Measurements from ENCODE around the gene PCDH9.

The PCDH9 gene

DNA sequence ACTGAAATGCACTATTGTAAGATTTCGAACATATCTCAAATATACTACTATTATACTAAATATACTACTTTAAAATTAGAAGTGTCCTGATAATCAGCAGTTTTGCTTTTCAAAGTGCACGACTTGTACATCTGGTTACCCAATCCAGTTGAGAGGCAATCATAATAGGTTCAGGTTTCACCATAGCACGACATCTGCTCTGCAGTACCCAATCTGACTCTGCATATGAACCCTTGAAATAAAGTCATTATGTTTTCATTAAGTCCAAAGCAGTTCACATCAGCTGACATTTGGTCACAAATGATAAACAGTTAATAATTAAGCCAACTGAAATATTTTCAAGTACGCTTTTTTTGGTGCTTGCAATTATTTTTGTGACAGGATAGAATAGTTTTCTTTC, 90.6 kb downstream of the PCDH9 start:
- TF ChIP-seq, protein P1, sequence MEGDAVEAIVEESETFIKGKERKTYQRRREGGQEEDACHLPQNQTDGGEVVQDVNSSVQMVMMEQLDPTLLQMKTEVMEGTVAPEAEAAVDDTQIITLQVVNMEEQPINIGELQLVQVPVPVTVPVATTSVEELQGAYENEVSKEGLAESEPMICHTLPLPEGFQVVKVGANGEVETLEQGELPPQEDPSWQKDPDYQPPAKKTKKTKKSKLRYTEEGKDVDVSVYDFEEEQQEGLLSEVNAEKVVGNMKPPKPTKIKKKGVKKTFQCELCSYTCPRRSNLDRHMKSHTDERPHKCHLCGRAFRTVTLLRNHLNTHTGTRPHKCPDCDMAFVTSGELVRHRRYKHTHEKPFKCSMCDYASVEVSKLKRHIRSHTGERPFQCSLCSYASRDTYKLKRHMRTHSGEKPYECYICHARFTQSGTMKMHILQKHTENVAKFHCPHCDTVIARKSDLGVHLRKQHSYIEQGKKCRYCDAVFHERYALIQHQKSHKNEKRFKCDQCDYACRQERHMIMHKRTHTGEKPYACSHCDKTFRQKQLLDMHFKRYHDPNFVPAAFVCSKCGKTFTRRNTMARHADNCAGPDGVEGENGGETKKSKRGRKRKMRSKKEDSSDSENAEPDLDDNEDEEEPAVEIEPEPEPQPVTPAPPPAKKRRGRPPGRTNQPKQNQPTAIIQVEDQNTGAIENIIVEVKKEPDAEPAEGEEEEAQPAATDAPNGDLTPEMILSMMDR (IDR thresholded peaks at IDR 0.05; ENCODE audit: borderline replicate concordance, insufficient read depth, low read depth, low read length), result no peak

DNA sequence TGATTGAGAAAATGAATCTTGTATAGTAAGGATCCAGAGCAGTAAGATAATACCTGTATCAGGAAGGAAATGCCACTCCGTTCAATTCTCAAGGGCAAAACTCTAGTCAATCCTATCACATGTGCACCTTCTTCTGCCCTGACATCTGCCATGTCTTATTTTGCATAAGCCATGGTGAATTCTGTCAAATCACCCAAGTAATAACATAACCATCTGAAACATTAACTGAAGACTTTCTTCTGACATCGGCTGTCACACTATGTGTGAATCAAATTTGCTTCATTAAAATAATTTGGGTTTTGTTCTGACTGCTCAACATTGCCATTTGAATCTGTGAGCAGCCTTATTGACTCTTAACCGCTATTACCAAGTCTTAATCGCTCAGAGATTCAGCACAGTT, 91.2 kb downstream of the PCDH9 start:
- TF ChIP-seq, protein P1 (IDR thresholded peaks at IDR 0.05; ENCODE audit: borderline replicate concordance, insufficient read depth, low read depth, low read length), result no peak
- H3K4me3 ChIP-seq (ENCODE audit: low read depth, low read length), result no peak overlapping the region

More for the DNA sequence above, 90.6 kb downstream of the PCDH9 start:
- H3K4me3 ChIP-seq (ENCODE audit: low read depth, low read length), result no peak overlapping the region

DNA sequence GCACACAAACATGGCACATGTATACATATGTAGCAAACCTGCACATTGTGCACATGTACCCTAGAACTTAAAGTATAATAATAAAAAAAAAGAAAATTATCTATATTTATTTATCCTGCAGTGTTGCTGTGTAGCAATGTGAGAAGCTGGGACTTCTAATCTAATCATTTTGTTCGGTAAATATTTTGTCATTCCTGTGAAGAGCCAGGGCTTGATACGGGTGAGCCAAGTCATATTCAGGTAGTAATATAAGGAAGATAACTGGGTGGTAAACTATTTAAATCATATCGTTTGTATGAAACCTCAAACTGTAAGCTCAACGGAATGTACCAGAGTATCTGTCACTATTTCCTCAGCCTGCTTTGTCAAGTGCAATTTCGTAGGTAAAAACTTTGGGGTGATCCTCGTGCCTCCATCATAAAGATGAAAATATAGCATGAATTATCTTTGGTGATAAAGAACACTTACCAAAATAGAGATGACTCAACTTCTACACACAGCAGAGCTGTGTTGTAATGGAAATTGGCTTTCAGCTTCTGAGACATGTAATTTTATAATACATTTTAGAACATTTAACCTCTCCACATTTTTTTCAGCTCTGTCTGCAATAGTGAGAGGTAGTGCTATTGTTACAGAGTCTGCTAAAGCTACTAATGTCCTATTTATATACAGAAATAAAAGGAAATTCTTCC, 92.9 kb downstream of the PCDH9 start:
- no peak overlapping the region for H3K4me3 ChIP-seq (ENCODE audit: low read depth, low read length)
- TF ChIP-seq, protein P1 (IDR thresholded peaks at IDR 0.05; ENCODE audit: borderline replicate concordance, insufficient read depth, low read depth, low read length), result no peak

GRCh38 chr13:67136157-67136556, 94.0 kb downstream of the PCDH9 start:
- no peak overlapping the region for H3K4me3 ChIP-seq (ENCODE audit: low read depth, low read length)
- TF ChIP-seq, protein P1 (IDR thresholded peaks at IDR 0.05; ENCODE audit: borderline replicate concordance, insufficient read depth, low read depth, low read length), result no peak

DNA sequence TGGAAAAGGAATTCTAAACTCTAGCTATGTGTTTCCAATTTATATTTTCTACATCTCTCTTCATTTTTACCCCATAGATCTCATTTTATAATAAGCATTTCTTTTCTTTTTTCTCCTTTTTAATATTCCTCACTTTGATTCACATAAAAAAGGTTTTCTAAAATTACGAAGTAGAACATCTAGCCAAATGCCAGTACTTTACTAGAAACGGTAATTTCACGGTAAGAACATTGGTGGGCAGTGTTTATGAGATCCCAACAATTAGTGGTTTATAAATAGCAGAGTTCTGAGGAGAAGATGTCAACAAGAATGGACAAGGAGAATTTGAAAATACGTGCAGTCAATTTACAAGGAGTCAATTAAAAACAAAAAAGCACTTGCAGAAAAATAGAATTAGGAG, 94.8 kb downstream of the PCDH9 start:
- TF ChIP-seq, protein P1 (IDR thresholded peaks at IDR 0.05; ENCODE audit: borderline replicate concordance, insufficient read depth, low read depth, low read length), result no peak
- H3K4me3 ChIP-seq (ENCODE audit: low read depth, low read length), result no peak overlapping the region

DNA sequence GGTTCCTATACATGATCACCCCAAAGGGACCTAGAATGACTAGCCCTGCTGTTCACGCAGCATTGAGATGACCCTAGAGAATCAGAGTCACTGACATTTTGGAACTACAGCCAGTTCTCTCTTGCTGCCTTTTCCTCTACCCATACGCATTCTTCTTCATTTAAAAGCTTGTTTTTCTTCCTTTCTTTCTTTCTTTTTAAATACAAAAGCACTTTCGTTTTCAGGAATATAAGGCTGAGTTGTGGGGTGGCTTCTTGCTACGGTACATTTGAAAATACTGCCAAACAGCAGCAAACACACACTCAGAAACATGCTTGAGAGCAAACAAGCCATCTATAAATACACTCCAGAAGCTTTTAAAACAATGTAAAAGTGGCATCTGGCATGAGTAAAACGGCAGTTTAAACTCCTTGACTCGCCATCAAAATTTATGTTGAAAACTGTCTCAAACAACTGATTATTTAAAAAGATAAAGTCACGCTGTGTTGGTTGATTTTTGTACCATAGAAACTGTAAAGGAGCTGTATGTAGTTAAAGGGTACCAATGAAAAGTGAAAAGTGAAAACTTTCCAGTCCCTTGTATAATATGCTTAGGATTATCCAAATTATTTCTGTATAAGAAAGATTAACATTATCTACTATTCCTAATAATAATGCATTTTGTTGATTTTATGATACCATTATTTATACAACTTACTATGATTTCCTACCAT, 95.6 kb downstream of the PCDH9 start:
- TF ChIP-seq, protein P1 (IDR thresholded peaks at IDR 0.05; ENCODE audit: borderline replicate concordance, insufficient read depth, low read depth, low read length), result no peak
- H3K4me3 ChIP-seq (ENCODE audit: low read depth, low read length), result no peak overlapping the region

DNA sequence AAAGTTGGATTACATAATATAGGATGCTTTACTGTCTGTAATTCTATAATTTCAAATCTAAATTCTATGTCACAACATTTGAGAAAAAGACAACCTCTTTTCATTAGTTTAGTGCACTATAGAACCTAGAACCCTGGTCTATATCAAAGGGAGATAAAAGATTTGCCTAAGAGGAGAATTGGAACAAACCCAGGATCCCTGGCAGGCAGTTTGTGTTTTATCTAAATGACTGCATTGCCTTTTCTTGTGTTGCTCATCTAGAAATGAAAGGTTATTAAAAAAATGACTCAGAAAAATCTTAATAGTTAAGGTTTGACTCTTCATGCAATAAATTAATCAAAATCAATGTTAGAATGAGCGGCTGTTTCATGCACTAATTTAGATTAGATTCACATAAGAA, 96.7 kb downstream of the PCDH9 start:
- TF ChIP-seq, protein P1 (IDR thresholded peaks at IDR 0.05; ENCODE audit: borderline replicate concordance, insufficient read depth, low read depth, low read length), result no peak

More for the DNA sequence above, 96.7 kb downstream of the PCDH9 start:
- no peak overlapping the region for H3K4me3 ChIP-seq (ENCODE audit: low read depth, low read length)
